H9 (cell line): ENCODE data around the gene CAMTA1. TPM values are rescaled to one million over a fixed set of nuclear protein-coding genes. Genes with fewer than 3 reads are reported as not detected.

ENCODE experiments used
- DNase-seq: peaks from one replicate; pipeline ENCODE4 v3.0.0-alpha.2; 2017
- H2AFZ ChIP-seq: one replicate; pipeline ENCODE4 v1.6.1; 2013; ENCODE audit warnings: mild to moderate bottlenecking, low read length, control low read depth, moderate library complexity
- H2AK5ac ChIP-seq: 2 replicates; pipeline ENCODE4 v1.6.1; 2013; ENCODE audit warnings: low read length, control low read depth, mixed read lengths; ENCODE audit not compliant: insufficient read length
- H2BK120ac ChIP-seq: one replicate; pipeline ENCODE4 v1.6.1; 2013; ENCODE audit warnings: low read depth, mild to moderate bottlenecking, low read length, control low read depth, inconsistent platforms; ENCODE audit not compliant: poor library complexity, severe bottlenecking
- H2BK12ac ChIP-seq: 2 replicates; pipeline ENCODE4 v1.6.1; 2013; ENCODE audit warnings: low read length, control low read depth, mixed read lengths, low read depth; ENCODE audit not compliant: insufficient read length
- H2BK15ac ChIP-seq: 2 replicates; pipeline ENCODE4 v1.6.1; 2013; ENCODE audit warnings: low read depth, low read length, control low read depth
- H2BK20ac ChIP-seq: one replicate; pipeline ENCODE4 v1.6.1; 2013; ENCODE audit warnings: low read depth, mild to moderate bottlenecking, low read length, control low read depth, inconsistent platforms; ENCODE audit not compliant: poor library complexity, severe bottlenecking
- H2BK5ac ChIP-seq: 2 replicates; pipeline ENCODE4 v1.6.1; 2013; ENCODE audit warnings: low read length, control low read depth, mixed read lengths; ENCODE audit not compliant: insufficient read length
- H3K14ac ChIP-seq: 2 replicates; pipeline ENCODE4 v1.6.1; 2013; ENCODE audit warnings: low read length, control low read depth; ENCODE audit not compliant: insufficient read depth
- H3K18ac ChIP-seq: 2 replicates; pipeline ENCODE4 v1.6.1; 2013; ENCODE audit warnings: low read depth, mild to moderate bottlenecking, mixed read lengths, low read length, control low read depth; ENCODE audit not compliant: insufficient read length
- H3K23ac ChIP-seq: 2 replicates; pipeline ENCODE4 v1.6.1; 2013; ENCODE audit warnings: low read length, control low read depth, mixed read lengths, low read depth; ENCODE audit not compliant: insufficient read length
- H3K23me2 ChIP-seq: 2 replicates; pipeline ENCODE4 v1.6.1; 2013; ENCODE audit warnings: low read depth, mild to moderate bottlenecking, mixed read lengths, low read length, control low read depth; ENCODE audit not compliant: insufficient read length, poor library complexity, severe bottlenecking
- H3K27ac ChIP-seq: 2 replicates; pipeline ENCODE4 v1.5.1; 2013; ENCODE audit warnings: low read length, control low read depth, mixed read lengths, low read depth; ENCODE audit not compliant: insufficient read length
- H3K27me3 ChIP-seq: 2 replicates; pipeline ENCODE4 v1.6.1; 2013; ENCODE audit warnings: low read length, control low read depth, inconsistent platforms; ENCODE audit not compliant: insufficient read depth
- H3K4ac ChIP-seq: 2 replicates; pipeline ENCODE4 v1.6.1; 2013; ENCODE audit warnings: low read depth, mild to moderate bottlenecking, control low read depth, inconsistent platforms, low read length, moderate library complexity
- H3K4me1 ChIP-seq: 2 replicates; pipeline ENCODE4 v1.6.1; 2013; ENCODE audit warnings: low read length, control low read depth, inconsistent platforms; ENCODE audit not compliant: insufficient read depth
- H3K4me2 ChIP-seq: 2 replicates; pipeline ENCODE4 v1.6.1; 2013; ENCODE audit warnings: low read length, control low read depth, mixed read lengths; ENCODE audit not compliant: insufficient read length, insufficient read depth
- H3K56ac ChIP-seq: 2 replicates; pipeline ENCODE4 v1.6.1; 2013; ENCODE audit warnings: low read depth, mild to moderate bottlenecking, mixed read lengths, low read length, control low read depth; ENCODE audit not compliant: insufficient read length
- H3K79me1 ChIP-seq: 2 replicates; pipeline ENCODE4 v1.6.1; 2013; ENCODE audit warnings: low read depth, mild to moderate bottlenecking, moderate library complexity, low read length, control low read depth, inconsistent platforms; ENCODE audit not compliant: insufficient read depth, poor library complexity, severe bottlenecking
- H3K79me2 ChIP-seq: 2 replicates; pipeline ENCODE4 v1.6.1; 2013; ENCODE audit warnings: low read length, control low read depth, inconsistent platforms; ENCODE audit not compliant: insufficient read depth
- H3K9ac ChIP-seq: 2 replicates; pipeline ENCODE4 v1.6.1; 2013; ENCODE audit warnings: low read length, control low read depth, mixed read lengths; ENCODE audit not compliant: insufficient read length; ENCODE audit errors: extremely low read depth
- H3K9me3 ChIP-seq: one replicate; pipeline ENCODE4 v1.6.1; 2013; ENCODE audit warnings: low read depth, low read length, inconsistent platforms; ENCODE audit not compliant: control insufficient read depth
- H3T11ph ChIP-seq: one replicate; pipeline ENCODE4 v1.6.1; 2013; ENCODE audit warnings: mild to moderate bottlenecking, low read length, control low read depth, inconsistent platforms
- H4K20me1 ChIP-seq: one replicate; pipeline ENCODE4 v1.6.1; 2013; ENCODE audit not compliant: control insufficient read depth, insufficient read length, insufficient read depth
- H4K5ac ChIP-seq: 2 replicates; pipeline ENCODE4 v1.6.1; 2013; ENCODE audit warnings: low read depth, mild to moderate bottlenecking, mixed read lengths, low read length, control low read depth; ENCODE audit not compliant: insufficient read length
- H4K8ac ChIP-seq: replicated peaks from 2 replicates; pipeline ENCODE4 v1.6.1; 2013; ENCODE audit warnings: low read length, control low read depth, mixed read lengths, low read depth; ENCODE audit not compliant: insufficient read length
- H4K91ac ChIP-seq: 2 replicates; pipeline ENCODE4 v1.6.1; 2013; ENCODE audit warnings: low read depth, mild to moderate bottlenecking, moderate library complexity, mixed read lengths, low read length, control low read depth; ENCODE audit not compliant: insufficient read length
- H3K27ac Mint-ChIP-seq, 3 experiments: 2 replicates in 2 of 3; 3 replicates in 1 of 3; pipeline ENCODE4 v1.8.0; 2020 to 2021; ENCODE audit warnings: mixed read lengths in 3 of 3, mild to moderate bottlenecking in 1 of 3, moderate library complexity in 1 of 3
- H3K27me3 Mint-ChIP-seq: 2 replicates; pipeline ENCODE4 v1.8.0; 2021; ENCODE audit warnings: low read depth, mild to moderate bottlenecking, moderate library complexity, mixed read lengths
- H3K36me3 Mint-ChIP-seq, 3 experiments: 2 replicates in 2 of 3; 3 replicates in 1 of 3; pipeline ENCODE4 v1.8.0; 2020 to 2021; ENCODE audit warnings: low read depth in 3 of 3, mixed read lengths in 3 of 3; ENCODE audit not compliant: insufficient read depth in 1 of 3
- H3K4me1 Mint-ChIP-seq, 2 experiments: 2 replicates each; pipeline ENCODE4 v1.8.0; 2020; ENCODE audit warnings: mixed read lengths in 2 of 2
- H3K4me3 Mint-ChIP-seq, 2 experiments: 2 replicates in 1 of 2; 3 replicates in 1 of 2; pipeline ENCODE4 v1.8.0; 2020 to 2021; ENCODE audit warnings: mild to moderate bottlenecking in 2 of 2, mixed read lengths in 2 of 2, moderate library complexity in 1 of 2
- H3K9me3 Mint-ChIP-seq, 2 experiments: 2 replicates in 1 of 2; 3 replicates in 1 of 2; pipeline ENCODE4 v1.8.0; 2020; ENCODE audit warnings: mild to moderate bottlenecking in 2 of 2, mixed read lengths in 2 of 2, moderate library complexity in 1 of 2
- CTCF ChIP-seq: fragments of 200-600 bp; sonication (generic); conservative IDR thresholded peaks from 3 replicates; pipeline ENCODE4 v1.8.0; 2021; ENCODE audit warnings: antibody characterized with exemption, mild to moderate bottlenecking
- WGBS: extraction: QIAGEN DNeasy Blood & Tissue Kit; methylation state at CpG from one replicate; pipeline ENCODE4 v1.1.7; 2013; ENCODE audit warnings: missing lambda C conversion rate, low lambda C conversion rate, mixed read lengths; ENCODE audit not compliant: insufficient read length; ENCODE audit errors: extremely low coverage; 5-methylcytosine and 5-hydroxymethylcytosine counted together
- total RNA-seq: library from RNA; stranded (reverse); gene quantifications from 2 replicates; pipeline ENCODE4 v1.2.1, GENCODE V29; 2021

Gene CAMTA1
- total RNA-seq, 1 experiment from 2014 or later: 115 TPM

DNA sequence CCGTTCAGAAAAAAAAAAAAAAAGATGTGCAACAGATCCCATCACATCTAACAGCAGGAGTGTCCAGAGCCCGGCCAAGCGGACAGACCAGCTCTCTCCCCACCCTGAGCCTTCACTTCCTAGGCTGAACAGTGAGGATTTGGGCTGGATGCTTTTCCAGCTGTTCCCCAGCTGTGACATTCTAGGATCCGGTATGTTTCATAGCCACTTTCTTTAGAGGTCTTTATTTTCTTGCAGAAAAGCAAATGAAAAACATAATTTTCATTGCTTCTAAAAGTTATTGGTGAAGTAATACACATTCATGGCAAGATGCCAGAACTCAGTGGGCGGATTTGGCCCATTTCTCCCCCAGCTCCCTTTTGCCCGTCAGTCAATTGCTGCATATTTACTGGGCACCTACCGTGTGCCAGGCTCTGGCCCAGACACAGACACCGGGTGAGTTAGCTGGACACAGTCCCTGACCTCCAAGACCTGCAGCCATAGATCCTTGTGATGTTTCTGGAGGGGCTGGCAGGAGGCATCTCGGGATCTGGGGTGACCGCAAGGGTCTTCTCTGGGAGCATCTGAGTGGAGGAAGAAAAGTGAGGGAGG lies 772.1 kb downstream of the CAMTA1 start:
- DNase-seq: no peak
- peaks cover 5 to 10% of the 10 kb centered on the region in 2 experiments for H3K4me1 Mint-ChIP-seq
- no peaks in the 10 kb centered on the region for H3K36me3 Mint-ChIP-seq
- Histone ChIP-seq H3K56ac (no peak overlapping the region), H4K20me1 (no peaks in the 10 kb centered on the region), H3K23ac (no peak overlapping the region), H3K79me2 (no peaks in the 10 kb centered on the region), H3K23me2 (no peaks in the 10 kb centered on the region), H3K4ac (no peak overlapping the region), H3T11ph (no peak overlapping the region), H3K79me1 (no peaks in the 10 kb centered on the region), H2BK20ac (no peak overlapping the region), H2BK5ac (no peak overlapping the region), H3K18ac (no peak overlapping the region), H2AK5ac (no peak overlapping the region), H3K9me3 (no peaks in the 10 kb centered on the region), H3K14ac (no peak overlapping the region), H4K91ac (no peak overlapping the region), H3K27ac (no peak overlapping the region), H2BK12ac (no peak overlapping the region), H2AFZ (no peak overlapping the region), H4K8ac (no peak overlapping the region), H3K4me1 (no peaks in the 10 kb centered on the region), H3K27me3 (no peaks in the 10 kb centered on the region), H3K4me2 (no peak overlapping the region), H3K9ac (no peak overlapping the region), H2BK15ac (no peak overlapping the region), H2BK120ac (no peak overlapping the region), H4K5ac (no peak overlapping the region)
- WGBS: no CpG with 5 or more reads among the region's 10 CpGs
- H3K27ac Mint-ChIP-seq: no peak overlapping the region; a peak in 1 of 7 replicates
- peaks cover 3 to 4% of the 10 kb centered on the region in 2 experiments; a peak in 3 of 5 replicates for H3K9me3 Mint-ChIP-seq
- peaks cover 7% of the 10 kb centered on the region for H3K27me3 Mint-ChIP-seq
- TF ChIP-seq CTCF: no peak
- H3K4me3 Mint-ChIP-seq: no peak overlapping the region
